SK-N-MC (cell line): ENCODE data around the gene ZNF341.

Experiments
- EZH2 ChIP-seq: fragments of 200-600 bp; sonication (generic); IDR thresholded peaks from one replicate; pipeline ENCODE4 v1.6.1; 2017; ENCODE audit warnings: antibody characterized with exemption
- POLR2AphosphoS5 ChIP-seq: IDR thresholded peaks from 2 replicates; pipeline ENCODE4 v1.6.1; 2012; ENCODE audit warnings: mild to moderate bottlenecking, low read depth, low read length, borderline replicate concordance

GRCh38 chr20:33769043-33769442 lies 37.2 kb downstream of the ZNF341 start:
- no peak for TF ChIP-seq EZH2
- TF ChIP-seq POLR2AphosphoS5, result no peak
